Measurements from ENCODE around the gene TSPAN11. TPM values are rescaled to one million over a fixed set of nuclear protein-coding genes. Genes with fewer than 3 reads are reported as not detected.

The TSPAN11 gene
- total and polyA plus RNA-seq, 2 of the 4 experiments (the other 2 are of a cell fraction) = 0.18 to 0.26 TPM

GRCh38 chr12:31029468-31029867 is 102.9 kb downstream of the TSPAN11 start:
- BruUV-seq (replicated peaks) = no TSS peak

More at GRCh38 chr12:31029468-31029867, 102.9 kb downstream of the TSPAN11 start:
- Histone ChIP-seq H3K4me1 (ENCODE audit: control insufficient read depth, insufficient read depth, low read length) (no peaks in the 10 kb centered on the region), H3K9me3 (ENCODE audit: control insufficient read depth, insufficient read depth, low read length) (no peaks in the 10 kb centered on the region), H4K5ac (ENCODE audit: low read depth, low read length) (no peak overlapping the region), H3K79me1 (ENCODE audit: low read depth in 1 of 2, low read length in 2 of 2) (no peaks in the 10 kb centered on the region), H3K23ac (ENCODE audit: low read depth, low read length) (no peak overlapping the region), H2AFZ (replicated peaks; ENCODE audit: low read length, poor library complexity) (no peak overlapping the region), H3K4ac (ENCODE audit: low read depth, low read length) (no peak overlapping the region), H3K14ac (replicated peaks; ENCODE audit: low read depth, low read length) (no peak overlapping the region), H4K8ac (ENCODE audit: low read depth in 2 of 2, low read length in 2 of 2) (no peak overlapping the region), H4K91ac (ENCODE audit: insufficient read depth, low read depth, low read length) (no peak overlapping the region), H4K20me1 (ENCODE audit: insufficient read depth, low read length) (no peaks in the 10 kb centered on the region), H3K27me3 (ENCODE audit: control insufficient read depth, insufficient read depth, low read length) (peaks cover 10% of the 10 kb centered on the region; the same call in 1 of the 2 replicates), H2BK120ac (ENCODE audit: low read depth, low read length) (no peak overlapping the region), H2BK5ac (ENCODE audit: low read depth, low read length, poor library complexity, severe bottlenecking) (no peak overlapping the region), H2BK15ac (ENCODE audit: low read depth, low read length) (no peak overlapping the region), H3K9me1 (ENCODE audit: insufficient read depth, low read length) (no peaks in the 10 kb centered on the region), H2AK9ac (replicated peaks; ENCODE audit: low read depth, low read length, poor library complexity) (no peak overlapping the region), H3K18ac (ENCODE audit: low read depth, low read length) (no peak overlapping the region), H3K36me3 (ENCODE audit: control insufficient read depth, insufficient read depth, low read length) (no peaks in the 10 kb centered on the region), H3K27ac (ENCODE audit: insufficient read depth, low read length) (no peak overlapping the region), H3K4me3 (ENCODE audit: insufficient read depth, low read depth, low read length) (no peak overlapping the region), H2AK5ac (ENCODE audit: low read depth, low read length) (no peak overlapping the region), H3K9ac (ENCODE audit: low read depth, low read length) (no peak overlapping the region), H3K56ac (ENCODE audit: extremely low read depth, insufficient read depth, low read length) (no peak overlapping the region), H2BK20ac (ENCODE audit: low read depth, low read length) (no peak overlapping the region), H3K4me2 (ENCODE audit: low read depth, low read length) (no peak overlapping the region)
- DNase-seq = no peak
- intact Hi-C loops (cut with micrococcal nuclease) (no loop called here), dilution Hi-C loops (cut with HindIII; ENCODE audit: low sequenced_read_pairs, unreplicated experiment) (no loop called here), in situ Hi-C loops (cut with MboI; ENCODE audit: low sequenced_read_pairs) (no loop called here)
- TF ChIP-seq USF2 (IDR thresholded peaks at IDR 0.05; ENCODE audit: low read depth, low read length) = no peak
- TF ChIP-seq, protein P1, sequence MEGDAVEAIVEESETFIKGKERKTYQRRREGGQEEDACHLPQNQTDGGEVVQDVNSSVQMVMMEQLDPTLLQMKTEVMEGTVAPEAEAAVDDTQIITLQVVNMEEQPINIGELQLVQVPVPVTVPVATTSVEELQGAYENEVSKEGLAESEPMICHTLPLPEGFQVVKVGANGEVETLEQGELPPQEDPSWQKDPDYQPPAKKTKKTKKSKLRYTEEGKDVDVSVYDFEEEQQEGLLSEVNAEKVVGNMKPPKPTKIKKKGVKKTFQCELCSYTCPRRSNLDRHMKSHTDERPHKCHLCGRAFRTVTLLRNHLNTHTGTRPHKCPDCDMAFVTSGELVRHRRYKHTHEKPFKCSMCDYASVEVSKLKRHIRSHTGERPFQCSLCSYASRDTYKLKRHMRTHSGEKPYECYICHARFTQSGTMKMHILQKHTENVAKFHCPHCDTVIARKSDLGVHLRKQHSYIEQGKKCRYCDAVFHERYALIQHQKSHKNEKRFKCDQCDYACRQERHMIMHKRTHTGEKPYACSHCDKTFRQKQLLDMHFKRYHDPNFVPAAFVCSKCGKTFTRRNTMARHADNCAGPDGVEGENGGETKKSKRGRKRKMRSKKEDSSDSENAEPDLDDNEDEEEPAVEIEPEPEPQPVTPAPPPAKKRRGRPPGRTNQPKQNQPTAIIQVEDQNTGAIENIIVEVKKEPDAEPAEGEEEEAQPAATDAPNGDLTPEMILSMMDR (conservative IDR thresholded peaks at IDR 0.05; ENCODE audit: low read depth, low read length) = no peak
- ChIA-PET CTCF (no interaction called here), POLR2A (ENCODE audit: unreplicated experiment) (no interaction called here)
- ATAC-seq (ENCODE audit: low read depth) = no peak
- WGBS, 2 experiments (ENCODE audit: extremely low coverage in 2 of 2, insufficient read length in 1 of 2) = 55% methylated on average over 3 of the region's 11 CpGs; no CpG with 5 or more reads in 1 of the 2 experiments

All from IMR-90 (cell line).